Hepatocyte (in vitro differentiated cells): ENCODE data around the gene TM6SF1. TPM values are rescaled to one million over a fixed set of nuclear protein-coding genes. Genes with fewer than 3 reads are reported as not detected.
A peak's percentile ranks its signal among the peaks of the same experiment; 100 is the strongest.

Experiments
- DNase-seq: peaks from one replicate; pipeline ENCODE4 v3.0.0-alpha.2; 2016; ENCODE audit warnings: low spot score
- H2AFZ ChIP-seq: fragments of 200-600 bp; sonication (generic); 2 replicates; pipeline ENCODE4 v1.6.0; 2016; ENCODE audit warnings: antibody characterized with exemption, mild to moderate bottlenecking
- H3K27ac ChIP-seq: fragments of 200-600 bp; sonication (generic); 2 replicates; pipeline ENCODE4 v1.5.1; 2016; ENCODE audit warnings: mild to moderate bottlenecking
- H3K27me3 ChIP-seq: fragments of 200-600 bp; sonication (generic); 2 replicates; pipeline ENCODE4 v1.6.1; 2016
- H3K36me3 ChIP-seq: fragments of 200-600 bp; sonication (generic); replicated peaks from 2 replicates; pipeline ENCODE4 v1.5.1; 2016; ENCODE audit warnings: low read depth; ENCODE audit not compliant: insufficient read depth
- H3K4me1 ChIP-seq: fragments of 200-600 bp; sonication (generic); 2 replicates; pipeline ENCODE4 v1.5.1; 2016; ENCODE audit warnings: mild to moderate bottlenecking, moderate library complexity; ENCODE audit not compliant: insufficient read depth
- H3K4me2 ChIP-seq: fragments of 200-600 bp; sonication (generic); 2 replicates; pipeline ENCODE4 v1.6.0; 2016
- H3K4me3 ChIP-seq: fragments of 200-600 bp; sonication (generic); 2 replicates; pipeline ENCODE4 v1.5.1; 2016; ENCODE audit warnings: mild to moderate bottlenecking
- H3K79me2 ChIP-seq: fragments of 200-600 bp; sonication (generic); 2 replicates; pipeline ENCODE4 v1.6.0; 2017; ENCODE audit warnings: mild to moderate bottlenecking
- H3K9me2 ChIP-seq: fragments of 200-600 bp; sonication (generic); replicated peaks from 2 replicates; pipeline ENCODE4 v1.6.0; 2017; ENCODE audit warnings: mild to moderate bottlenecking; ENCODE audit not compliant: insufficient read depth
- H3K9me3 ChIP-seq: fragments of 200-600 bp; sonication (generic); 2 replicates; pipeline ENCODE4 v1.5.1; 2016; ENCODE audit warnings: low read depth, mild to moderate bottlenecking
- H4K20me1 ChIP-seq: fragments of 200-600 bp; sonication (generic); 2 replicates; pipeline ENCODE4 v1.6.0; 2016; ENCODE audit warnings: mild to moderate bottlenecking; ENCODE audit not compliant: insufficient read depth, poor library complexity, severe bottlenecking
- CTCF ChIP-seq: fragments of 200-600 bp; sonication (generic); IDR thresholded peaks from 2 replicates; pipeline ENCODE4 v1.5.1; 2016; ENCODE audit warnings: antibody characterized with exemption, mild to moderate bottlenecking; ENCODE audit not compliant: poor library complexity
- EZH2 ChIP-seq: fragments of 200-600 bp; sonication (generic); IDR thresholded peaks from 2 replicates; pipeline ENCODE4 v1.6.1; 2016; ENCODE audit warnings: antibody characterized with exemption, mild to moderate bottlenecking, borderline replicate concordance
- EZH2phosphoT487 ChIP-seq: fragments of 200-600 bp; sonication (generic); IDR thresholded peaks from one replicate; pipeline ENCODE4 v1.6.1; 2018; ENCODE audit warnings: antibody characterized with exemption, mild to moderate bottlenecking, low read depth, moderate library complexity; ENCODE audit not compliant: unreplicated experiment, severe bottlenecking
- WGBS: methylation state at CpG from one replicate; pipeline ENCODE4 v1.1.6; 2016; ENCODE audit warnings: low lambda C conversion rate; ENCODE audit errors: missing lambda C conversion rate; 5-methylcytosine and 5-hydroxymethylcytosine counted together
- polyA plus RNA-seq: library from polyadenylated mRNA; unstranded; fragments of >200 nt; fragmentation: Nextera tagmentation; extraction: Ambion mirVana; gene quantifications from 2 replicates; pipeline ENCODE4 v1.2.1, GENCODE V29; 2016
- total RNA-seq: library from RNA; depleted of rRNA; stranded (reverse); fragments of >200 nt; gene quantifications from 2 replicates; pipeline ENCODE4 v1.2.3, GENCODE V29; 2014

Gene TM6SF1
- 0.20 and 0.52 TPM in 2 replicates for total RNA-seq
- 0.35 TPM in 1 of 2 replicates, not detected in the other for polyA plus RNA-seq

- no peaks in the 10 kb centered on the region for H3K36me3 ChIP-seq
- DNase-seq = peak; percentile 26
- H3K79me2 ChIP-seq = no peaks in the 10 kb centered on the region
- H2AFZ ChIP-seq = peak within 1 kb of the TSS; percentile 71
- H3K4me1 ChIP-seq = no peaks in the 10 kb centered on the region
- no peaks in the 10 kb centered on the region for H3K9me2 ChIP-seq
- peak within 1 kb of the TSS; percentile 49 for H3K4me3 ChIP-seq
- H3K9me3 ChIP-seq = no peaks in the 10 kb centered on the region
- H4K20me1 ChIP-seq = no peaks in the 10 kb centered on the region
- no peak within 1 kb of the TSS for H3K27ac ChIP-seq
- peak within 1 kb of the TSS; percentile 92 for H3K4me2 ChIP-seq
- peaks cover 62% of the 10 kb centered on the region for H3K27me3 ChIP-seq
- TF ChIP-seq EZH2 = peak; percentile 67
- TF ChIP-seq EZH2phosphoT487 = no peak
- WGBS = 1% methylated on average over 81 of the region's 97 CpGs
Measured at GRCh38 chr15:83106994-83107840, at the start of gene TM6SF1. Gene TM6SF1 (plus strand): TSS chr15:83107645. CDS start chr15:83107681, 36 bp downstream.

GRCh38 chr15:83057696-83058376, 49.6 kb upstream of the TM6SF1 start:
- TF ChIP-seq EZH2 = no peak
- TF ChIP-seq CTCF = no peak
- TF ChIP-seq EZH2phosphoT487 = no peak
- H3K4me3 ChIP-seq = no peak overlapping the region
- H3K27me3 ChIP-seq = no peaks in the 10 kb centered on the region
- no peaks in the 10 kb centered on the region for H3K36me3 ChIP-seq
- H3K79me2 ChIP-seq = peaks cover 82% of the 10 kb centered on the region
- H3K4me1 ChIP-seq = peaks cover 7% of the 10 kb centered on the region
- no peaks in the 10 kb centered on the region for H3K9me2 ChIP-seq
- WGBS = 80% methylated on average over 7 of the region's 7 CpGs
- H3K9me3 ChIP-seq = no peaks in the 10 kb centered on the region
- no peak overlapping the region for H2AFZ ChIP-seq
- peak; percentile 10 for DNase-seq
- H3K27ac ChIP-seq = no peak overlapping the region
- peak overlapping the region; percentile 45 for H3K4me2 ChIP-seq
- peaks cover 36% of the 10 kb centered on the region for H4K20me1 ChIP-seq

- TF ChIP-seq EZH2 (no peak), CTCF (no peak), EZH2phosphoT487 (no peak)
- no peak overlapping the region for H3K4me3 ChIP-seq
- H4K20me1 ChIP-seq = peaks cover 62% of the 10 kb centered on the region
- H3K27ac ChIP-seq = peak overlapping the region; percentile 79
- H3K27me3 ChIP-seq = no peaks in the 10 kb centered on the region
- no peaks in the 10 kb centered on the region for H3K9me3 ChIP-seq
- DNase-seq = peak; percentile 40
- H3K36me3 ChIP-seq = no peaks in the 10 kb centered on the region
- peaks cover 27% of the 10 kb centered on the region for H3K4me1 ChIP-seq
- H3K4me2 ChIP-seq = peak overlapping the region; percentile 32
- H3K79me2 ChIP-seq = peaks cover 97% of the 10 kb centered on the region
- H3K9me2 ChIP-seq = no peaks in the 10 kb centered on the region
- no peak overlapping the region for H2AFZ ChIP-seq
- 25% methylated on average over 2 of the region's 2 CpGs for WGBS
Measured at GRCh38 chr15:83061680-83062079, 45.8 kb upstream of the TM6SF1 start.
